GM06990 (cell line): ENCODE results near the gene NR3C2.

ENCODE experiments used
- DNase-seq: peaks from one replicate; pipeline ENCODE4 v3.0.0-alpha.2; 2011; ENCODE audit not compliant: insufficient read length; ENCODE audit errors: extremely low read depth
- H3K27me3 ChIP-seq: replicated peaks from 2 replicates; pipeline ENCODE4 v1.6.0; 2011; ENCODE audit warnings: low read length; ENCODE audit not compliant: control insufficient read depth, insufficient read depth
- H3K36me3 ChIP-seq: 2 replicates; pipeline ENCODE4 v1.5.1; 2011; ENCODE audit warnings: low read length; ENCODE audit not compliant: control insufficient read depth, insufficient read depth
- H3K4me3 ChIP-seq: replicated peaks from 2 replicates; pipeline ENCODE4 v1.5.1; 2011; ENCODE audit warnings: low read depth, mild to moderate bottlenecking, control low read depth, low read length
- CTCF ChIP-seq: IDR thresholded peaks from 2 replicates; pipeline ENCODE4 v1.5.1; 2011; ENCODE audit warnings: low read length, control low read depth, mild to moderate bottlenecking, inconsistent platforms; ENCODE audit not compliant: insufficient read depth, poor library complexity, severe bottlenecking

NR3C2 gene

GRCh38 chr4:148367756-148368155 is 74.5 kb downstream of the NR3C2 start:
- no peak for DNase-seq
- H3K4me3 ChIP-seq: no peak overlapping the region
- H3K36me3 ChIP-seq: no peaks in the 10 kb centered on the region
- TF ChIP-seq CTCF: no peak
- H3K27me3 ChIP-seq: no peaks in the 10 kb centered on the region

GRCh38 chr4:148366251-148366650 is 76.0 kb downstream of the NR3C2 start:
- TF ChIP-seq CTCF: no peak
- Histone ChIP-seq H3K4me3 (no peak overlapping the region), H3K27me3 (no peaks in the 10 kb centered on the region), H3K36me3 (no peaks in the 10 kb centered on the region)
- no peak for DNase-seq

- no peaks in the 10 kb centered on the region for H3K27me3 ChIP-seq
- DNase-seq: no peak
- no peaks in the 10 kb centered on the region for H3K36me3 ChIP-seq
- no peak overlapping the region for H3K4me3 ChIP-seq
- no peak for TF ChIP-seq CTCF
Measured at GRCh38 chr4:148364525-148364924, 77.7 kb downstream of the NR3C2 start.

- Histone ChIP-seq H3K4me3 (no peak overlapping the region), H3K36me3 (no peaks in the 10 kb centered on the region), H3K27me3 (no peaks in the 10 kb centered on the region)
- DNase-seq: no peak
- no peak for TF ChIP-seq CTCF
Measured at GRCh38 chr4:148359769-148360168, 82.4 kb downstream of the NR3C2 start.

- DNase-seq: no peak
- no peaks in the 10 kb centered on the region for H3K27me3 ChIP-seq
- H3K36me3 ChIP-seq: no peaks in the 10 kb centered on the region
- H3K4me3 ChIP-seq: no peak overlapping the region
- TF ChIP-seq CTCF: no peak
Measured at GRCh38 chr4:148355442-148356123, 86.6 kb downstream of the NR3C2 start.

GRCh38 chr4:148354186-148354585 is 88.0 kb downstream of the NR3C2 start:
- H3K4me3 ChIP-seq: no peak overlapping the region
- no peaks in the 10 kb centered on the region for H3K27me3 ChIP-seq
- no peak for DNase-seq
- H3K36me3 ChIP-seq: no peaks in the 10 kb centered on the region
- no peak for TF ChIP-seq CTCF
